ENCODE results near the gene NDRG4.

DNA sequence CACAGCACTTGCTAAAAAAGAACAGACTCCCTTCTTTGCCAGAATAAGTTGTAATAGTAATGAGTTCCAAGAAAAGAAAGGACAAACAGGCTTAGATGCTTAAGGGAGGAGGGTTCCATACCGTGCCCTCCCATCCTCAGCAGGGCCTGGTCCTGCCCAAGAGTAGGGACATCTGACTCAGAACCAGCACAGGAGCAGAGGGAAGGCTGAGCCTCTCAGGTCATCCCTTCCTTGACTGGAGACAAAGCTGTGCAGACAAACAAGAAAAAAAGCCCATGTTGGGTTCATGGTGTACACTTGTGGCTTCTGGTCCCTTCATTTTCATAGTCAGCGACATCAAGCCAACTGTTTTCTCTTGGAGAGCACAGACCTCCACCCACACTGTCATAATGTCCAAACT, 44.2 kb upstream of the NDRG4 start:
- TF ChIP-seq, protein P1, sequence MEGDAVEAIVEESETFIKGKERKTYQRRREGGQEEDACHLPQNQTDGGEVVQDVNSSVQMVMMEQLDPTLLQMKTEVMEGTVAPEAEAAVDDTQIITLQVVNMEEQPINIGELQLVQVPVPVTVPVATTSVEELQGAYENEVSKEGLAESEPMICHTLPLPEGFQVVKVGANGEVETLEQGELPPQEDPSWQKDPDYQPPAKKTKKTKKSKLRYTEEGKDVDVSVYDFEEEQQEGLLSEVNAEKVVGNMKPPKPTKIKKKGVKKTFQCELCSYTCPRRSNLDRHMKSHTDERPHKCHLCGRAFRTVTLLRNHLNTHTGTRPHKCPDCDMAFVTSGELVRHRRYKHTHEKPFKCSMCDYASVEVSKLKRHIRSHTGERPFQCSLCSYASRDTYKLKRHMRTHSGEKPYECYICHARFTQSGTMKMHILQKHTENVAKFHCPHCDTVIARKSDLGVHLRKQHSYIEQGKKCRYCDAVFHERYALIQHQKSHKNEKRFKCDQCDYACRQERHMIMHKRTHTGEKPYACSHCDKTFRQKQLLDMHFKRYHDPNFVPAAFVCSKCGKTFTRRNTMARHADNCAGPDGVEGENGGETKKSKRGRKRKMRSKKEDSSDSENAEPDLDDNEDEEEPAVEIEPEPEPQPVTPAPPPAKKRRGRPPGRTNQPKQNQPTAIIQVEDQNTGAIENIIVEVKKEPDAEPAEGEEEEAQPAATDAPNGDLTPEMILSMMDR (IDR thresholded peaks at IDR 0.05): no peak
- TF ChIP-seq POLR2AphosphoS5 (IDR thresholded peaks at IDR 0.05) (no peak), POLR2A (IDR thresholded peaks at IDR 0.05) (no peak)

Measured in prostate gland (tissue), 2 donors.